OCI-LY3 (cell line): ENCODE results near the gene CD320.
"Not testable (repeated sequence)": the region's sequence is repeated elsewhere in the genome, so short reads cannot be mapped to it uniquely, and the experiment has no call there.

Source experiments
- H2AFZ ChIP-seq: fragments of 200-600, 300-600 bp; shearing (Covaris generic); 2 replicates; pipeline ENCODE4 v1.6.0; 2014; ENCODE audit warnings: antibody characterized with exemption, low read depth, low read length
- H3K27ac ChIP-seq: fragments of 200-600, 300-600 bp; sonication (generic); 2 replicates; pipeline ENCODE4 v1.5.1; 2014; ENCODE audit warnings: mild to moderate bottlenecking, low read length, moderate library complexity, mixed read lengths
- H3K27me3 ChIP-seq: fragments of 200-600, 300-600 bp; sonication (generic); 2 replicates; pipeline ENCODE4 v1.6.1; 2014; ENCODE audit warnings: low read depth, low read length, mixed read lengths
- H3K36me3 ChIP-seq: fragments of 200-600, 300-600 bp; sonication (generic); replicated peaks from 2 replicates; pipeline ENCODE3; 2014; ENCODE audit warnings: low read depth, low read length, mixed read lengths
- H3K4me1 ChIP-seq: fragments of 300-600, 200-600 bp; sonication (generic); 2 replicates; pipeline ENCODE4 v1.6.1; 2014; ENCODE audit warnings: low read length, mixed read lengths
- H3K4me2 ChIP-seq: fragments of 200-600, 300-600 bp; sonication (generic); 2 replicates; pipeline ENCODE4 v1.6.1; 2014; ENCODE audit warnings: low read length, mixed read lengths
- H3K4me3 ChIP-seq: fragments of 300-600, 200-600 bp; sonication (generic); 2 replicates; pipeline ENCODE4 v1.5.1; 2014; ENCODE audit warnings: antibody characterized with exemption, mild to moderate bottlenecking, low read length, moderate library complexity
- H3K79me2 ChIP-seq: fragments of 300-600, 200-600 bp; shearing (Covaris generic); 2 replicates; pipeline ENCODE4 v1.6.1; 2014; ENCODE audit warnings: mild to moderate bottlenecking, low read length, mixed read lengths
- H3K9ac ChIP-seq: fragments of 300-600, 200-600 bp; shearing (Covaris generic); 2 replicates; pipeline ENCODE4 v1.6.0; 2014; ENCODE audit warnings: mild to moderate bottlenecking, low read length, moderate library complexity
- H3K9me3 ChIP-seq: fragments of 200-600, 300-600 bp; shearing (Covaris generic); 2 replicates; pipeline ENCODE4 v1.6.1; 2014; ENCODE audit warnings: low read length, mixed read lengths; ENCODE audit not compliant: insufficient read depth
- H4K20me1 ChIP-seq: fragments of 200-600, 300-600 bp; sonication (generic); 2 replicates; pipeline ENCODE4 v1.6.1; 2016; ENCODE audit warnings: low read length, mixed read lengths; ENCODE audit not compliant: insufficient read depth
- CTCF ChIP-seq: fragments of 200-600, 300-600 bp; sonication (generic); IDR thresholded peaks from 2 replicates; pipeline ENCODE4 v1.5.1; 2014; ENCODE audit warnings: antibody characterized with exemption, low read length, low read depth
- EZH2phosphoT487 ChIP-seq: fragments of 200-600 bp; shearing (Covaris generic); IDR thresholded peaks from 2 replicates; pipeline ENCODE4 v1.6.1; 2018; ENCODE audit warnings: antibody characterized with exemption, mixed run types, low read depth

The CD320 gene

GRCh38 chr19:8321067-8321985 lies 13.2 kb upstream of the CD320 start, which contains the start of the genes NDUFA7 and RPS28:
NDUFA7 (minus strand) TSS chr19:8321375; CDS start chr19:8321358, 17 bp downstream.
RPS28 (plus strand) TSS chr19:8321496; CDS start chr19:8321531, 35 bp downstream.
- peak within 1 kb of the TSS; percentile 95 for H3K9ac ChIP-seq

GRCh38 chr19:8320564-8321066 lies 12.5 kb upstream of the CD320 start:
- Histone ChIP-seq H3K79me2 (peaks cover 57% of the 10 kb centered on the region), H3K27me3 (no peaks in the 10 kb centered on the region), H3K27ac (peak overlapping the region; percentile 59), H4K20me1 (peaks cover 15% of the 10 kb centered on the region), H3K9ac (peak overlapping the region; percentile 95), H3K9me3 (no peaks in the 10 kb centered on the region), H3K4me1 (peaks cover 23% of the 10 kb centered on the region), H3K4me3 (peak overlapping the region; percentile 91), H2AFZ (peak overlapping the region; percentile 48), H3K36me3 (peaks cover 45% of the 10 kb centered on the region), H3K4me2 (peak overlapping the region; percentile 98)
- no peak for TF ChIP-seq CTCF
- TF ChIP-seq EZH2phosphoT487, result no peak

More at GRCh38 chr19:8321067-8321985, 13.2 kb upstream of the CD320 start, which contains the start of the genes NDUFA7 and RPS28:
- Histone ChIP-seq H3K4me1 (peaks cover 23% of the 10 kb centered on the region), H3K27me3 (no peaks in the 10 kb centered on the region), H3K9me3 (no peaks in the 10 kb centered on the region), H3K79me2 (peaks cover 57% of the 10 kb centered on the region), H3K4me3 (peak within 1 kb of the TSS; percentile 91), H3K27ac (peak within 1 kb of the TSS; percentile 59), H3K4me2 (peak within 1 kb of the TSS; percentile 98), H4K20me1 (peaks cover 15% of the 10 kb centered on the region), H3K36me3 (peaks cover 42% of the 10 kb centered on the region), H2AFZ (peak within 1 kb of the TSS; percentile 48)
- TF ChIP-seq CTCF (peak; percentile 19; the same call in 1 of the 2 replicates), EZH2phosphoT487 (no peak)

GRCh38 chr19:8319807-8320520 lies 11.8 kb upstream of the CD320 start:
- Histone ChIP-seq H3K4me1 (peaks cover 23% of the 10 kb centered on the region), H2AFZ (no peak overlapping the region), H3K79me2 (peaks cover 57% of the 10 kb centered on the region), H3K4me3 (peak overlapping the region; percentile 91), H3K9ac (peak overlapping the region; percentile 95), H3K9me3 (no peaks in the 10 kb centered on the region), H3K27ac (peak overlapping the region; percentile 59), H3K36me3 (peaks cover 45% of the 10 kb centered on the region), H3K4me2 (peak overlapping the region; percentile 98), H4K20me1 (peaks cover 15% of the 10 kb centered on the region), H3K27me3 (no peaks in the 10 kb centered on the region)
- TF ChIP-seq CTCF (no peak), EZH2phosphoT487 (no peak)

GRCh38 chr19:8318835-8319234 lies 10.7 kb upstream of the CD320 start:
- H2AFZ ChIP-seq, H3K9ac ChIP-seq, H3K27me3 ChIP-seq, H3K4me2 ChIP-seq, H3K4me3 ChIP-seq, H3K9me3 ChIP-seq, H3K27ac ChIP-seq: not testable (repeated sequence)
- H4K20me1 ChIP-seq, result peaks cover 15% of the 10 kb centered on the region
- H3K36me3 ChIP-seq, result peaks cover 35% of the 10 kb centered on the region
- H3K79me2 ChIP-seq, result peaks cover 57% of the 10 kb centered on the region
- H3K4me1 ChIP-seq, result peaks cover 20% of the 10 kb centered on the region
